ENCODE measurements around the gene C3orf22. TPM values are rescaled to one million over a fixed set of nuclear protein-coding genes. Genes with fewer than 3 reads are reported as not detected.

The C3orf22 gene
- total RNA-seq, 1 donor from 2014 or later: not detected

DNA sequence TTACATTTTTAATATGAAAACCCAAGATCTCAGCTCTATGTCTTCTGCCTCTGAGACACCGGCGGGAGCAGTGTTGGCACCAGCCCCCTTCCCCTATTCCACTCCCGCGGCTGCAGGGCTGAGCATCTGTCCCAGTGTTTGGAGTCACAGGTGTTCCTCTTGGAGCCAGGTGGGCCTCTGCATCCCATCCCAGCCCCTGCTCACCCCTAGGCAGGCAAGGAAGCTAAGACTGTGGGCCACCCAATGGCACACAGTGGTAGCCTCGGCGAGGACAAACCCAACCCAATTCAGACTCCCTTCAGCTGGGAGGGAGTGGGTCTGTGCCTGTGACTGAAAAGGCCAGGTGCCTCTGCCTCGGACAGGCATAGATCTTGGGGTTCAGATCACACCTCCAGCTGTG lies 31.7 kb downstream of the C3orf22 start:
- no peak overlapping the region for H3K4me3 ChIP-seq (ENCODE audit: low read depth, low read length)
- TF ChIP-seq, protein P1, sequence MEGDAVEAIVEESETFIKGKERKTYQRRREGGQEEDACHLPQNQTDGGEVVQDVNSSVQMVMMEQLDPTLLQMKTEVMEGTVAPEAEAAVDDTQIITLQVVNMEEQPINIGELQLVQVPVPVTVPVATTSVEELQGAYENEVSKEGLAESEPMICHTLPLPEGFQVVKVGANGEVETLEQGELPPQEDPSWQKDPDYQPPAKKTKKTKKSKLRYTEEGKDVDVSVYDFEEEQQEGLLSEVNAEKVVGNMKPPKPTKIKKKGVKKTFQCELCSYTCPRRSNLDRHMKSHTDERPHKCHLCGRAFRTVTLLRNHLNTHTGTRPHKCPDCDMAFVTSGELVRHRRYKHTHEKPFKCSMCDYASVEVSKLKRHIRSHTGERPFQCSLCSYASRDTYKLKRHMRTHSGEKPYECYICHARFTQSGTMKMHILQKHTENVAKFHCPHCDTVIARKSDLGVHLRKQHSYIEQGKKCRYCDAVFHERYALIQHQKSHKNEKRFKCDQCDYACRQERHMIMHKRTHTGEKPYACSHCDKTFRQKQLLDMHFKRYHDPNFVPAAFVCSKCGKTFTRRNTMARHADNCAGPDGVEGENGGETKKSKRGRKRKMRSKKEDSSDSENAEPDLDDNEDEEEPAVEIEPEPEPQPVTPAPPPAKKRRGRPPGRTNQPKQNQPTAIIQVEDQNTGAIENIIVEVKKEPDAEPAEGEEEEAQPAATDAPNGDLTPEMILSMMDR (conservative IDR thresholded peaks at IDR 0.05; ENCODE audit: low read depth, low read length): no peak
- DNase-seq (ENCODE audit: low read depth): no peak

DNA sequence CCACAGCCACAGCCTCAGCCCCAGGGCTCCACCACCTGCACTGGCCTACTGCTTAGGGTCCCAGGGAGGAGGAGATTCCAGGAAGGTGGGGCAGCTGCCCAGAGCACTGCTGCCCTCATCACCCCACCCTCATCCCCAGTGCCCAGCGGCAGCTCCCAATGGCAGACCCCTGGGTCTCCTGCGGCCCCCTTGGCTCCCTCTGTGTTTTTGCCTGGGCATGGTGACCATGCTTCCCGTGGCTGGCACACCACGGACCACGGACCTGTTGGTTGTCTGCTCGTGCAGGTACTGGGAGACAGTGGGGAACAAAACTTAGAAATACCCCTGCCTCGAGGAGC lies 32.1 kb downstream of the C3orf22 start:
- no peak for DNase-seq (ENCODE audit: low read depth)
- H3K4me3 ChIP-seq (ENCODE audit: low read depth, low read length): no peak overlapping the region
- TF ChIP-seq, protein P1 (conservative IDR thresholded peaks at IDR 0.05; ENCODE audit: low read depth, low read length): no peak

DNA sequence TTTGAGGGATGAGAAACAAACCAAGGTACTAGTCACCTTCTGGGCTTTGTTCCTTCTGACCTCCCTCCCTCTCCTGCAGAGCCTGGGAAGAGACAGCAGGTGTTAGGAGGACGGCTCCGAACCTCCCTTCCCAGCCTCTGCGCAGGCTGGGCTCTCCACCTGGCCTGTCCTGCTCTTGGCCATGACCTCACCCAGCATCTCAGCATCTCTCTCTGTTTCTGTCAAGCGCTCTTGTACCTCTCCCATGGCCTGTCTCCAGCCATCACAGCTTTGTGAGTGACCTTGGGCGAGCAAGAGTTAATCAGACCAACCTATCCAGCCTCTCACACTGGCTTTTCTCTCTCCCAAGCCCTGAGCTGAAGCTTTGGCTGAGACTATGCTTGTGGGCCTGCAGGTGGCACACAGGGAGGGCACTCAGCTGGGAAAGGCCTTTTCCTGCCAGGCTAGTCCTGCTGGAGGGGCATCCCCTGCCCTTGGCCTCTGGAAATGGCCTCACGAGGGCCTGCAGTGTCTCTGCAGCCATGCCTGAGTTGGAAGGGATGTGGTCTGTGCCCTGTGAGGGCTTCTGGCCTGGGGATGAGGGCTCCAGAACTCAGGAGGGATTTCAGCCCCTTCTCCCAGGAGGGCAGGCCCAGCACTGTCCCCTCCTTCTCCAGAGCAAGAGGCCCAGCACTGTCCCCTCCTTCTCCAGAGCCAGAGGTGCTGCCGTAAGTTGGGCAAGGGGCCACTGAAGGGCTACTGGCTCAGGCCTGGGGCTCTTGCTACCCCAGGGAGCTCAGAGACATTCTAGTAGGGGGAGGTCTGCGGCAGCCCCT lies 32.7 kb downstream of the C3orf22 start:
- TF ChIP-seq, protein P1 (conservative IDR thresholded peaks at IDR 0.05; ENCODE audit: low read depth, low read length): peak; percentile 25
- no peak overlapping the region for H3K4me3 ChIP-seq (ENCODE audit: low read depth, low read length)
- no peak for DNase-seq (ENCODE audit: low read depth)

DNA sequence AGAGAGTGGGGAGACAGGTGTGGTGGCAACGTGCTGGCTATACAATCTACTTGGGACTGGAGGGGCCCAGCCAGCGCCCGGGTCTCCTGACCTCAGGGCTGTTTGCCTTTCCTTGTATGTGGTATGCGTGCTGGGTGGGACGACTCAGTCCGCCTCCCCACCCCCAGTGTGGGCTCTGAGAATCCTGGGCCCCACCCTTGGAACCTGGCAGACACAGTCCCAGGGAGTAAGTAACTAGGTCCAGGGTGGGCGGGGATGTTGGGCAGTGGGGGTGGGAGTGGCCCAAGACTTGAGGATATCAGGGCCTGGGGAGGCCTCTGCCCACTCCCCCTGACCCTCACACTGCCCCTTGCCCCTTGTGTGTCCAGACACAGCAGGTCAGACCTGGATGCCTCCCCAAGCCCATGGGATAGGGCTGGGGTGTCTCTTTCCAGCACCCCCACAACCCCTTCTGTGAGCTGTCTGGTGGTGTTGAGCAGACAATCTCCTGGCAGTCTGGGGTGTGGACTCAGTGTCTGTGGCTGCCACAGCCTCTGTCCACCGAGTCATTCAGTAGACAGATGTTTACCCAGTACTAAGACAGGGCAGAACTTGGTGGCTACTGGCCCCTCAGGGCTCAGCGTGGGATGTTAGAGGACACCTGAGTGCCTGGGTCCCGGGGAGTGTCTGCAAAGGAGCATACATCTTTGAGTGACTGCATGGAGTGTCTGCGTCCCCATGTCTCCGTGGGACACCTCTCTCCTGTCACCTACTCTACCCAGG lies 33.5 kb downstream of the C3orf22 start:
- TF ChIP-seq, protein P1 (conservative IDR thresholded peaks at IDR 0.05; ENCODE audit: low read depth, low read length): no peak
- no peak overlapping the region for H3K4me3 ChIP-seq (ENCODE audit: low read depth, low read length)
- DNase-seq (ENCODE audit: low read depth): no peak

DNA sequence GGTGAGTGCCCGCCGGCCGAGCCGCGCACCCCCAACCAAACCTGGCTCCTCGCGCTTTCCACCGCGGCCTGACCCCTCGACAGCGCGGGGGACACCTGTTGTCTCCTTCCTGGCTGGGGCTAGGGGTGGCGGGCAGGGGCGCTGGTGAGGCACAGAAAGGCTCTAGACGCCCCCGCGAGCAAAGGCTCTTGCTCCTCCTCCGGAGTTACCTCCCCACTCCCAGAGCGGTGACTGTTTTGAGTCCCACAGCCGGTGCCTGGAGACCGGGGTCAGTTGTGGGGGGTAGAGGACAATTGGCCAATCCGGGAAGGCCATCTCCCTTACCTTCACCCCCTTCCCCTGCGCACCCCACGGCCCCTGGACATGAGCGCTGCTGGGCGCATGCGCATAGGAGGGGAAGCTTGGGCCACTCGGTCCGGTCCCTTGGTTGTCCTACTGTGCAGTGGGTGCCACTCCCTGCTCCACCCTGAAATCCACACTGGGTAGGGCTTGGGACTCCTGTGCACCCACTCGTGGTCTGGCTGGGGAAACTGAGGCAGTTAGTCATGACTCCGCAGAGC lies 34.2 kb downstream of the C3orf22 start:
- TF ChIP-seq, protein P1 (conservative IDR thresholded peaks at IDR 0.05; ENCODE audit: low read depth, low read length): no peak
- peak overlapping the region; percentile 47 for H3K4me3 ChIP-seq (ENCODE audit: low read depth, low read length)
- DNase-seq (ENCODE audit: low read depth): no peak

DNA sequence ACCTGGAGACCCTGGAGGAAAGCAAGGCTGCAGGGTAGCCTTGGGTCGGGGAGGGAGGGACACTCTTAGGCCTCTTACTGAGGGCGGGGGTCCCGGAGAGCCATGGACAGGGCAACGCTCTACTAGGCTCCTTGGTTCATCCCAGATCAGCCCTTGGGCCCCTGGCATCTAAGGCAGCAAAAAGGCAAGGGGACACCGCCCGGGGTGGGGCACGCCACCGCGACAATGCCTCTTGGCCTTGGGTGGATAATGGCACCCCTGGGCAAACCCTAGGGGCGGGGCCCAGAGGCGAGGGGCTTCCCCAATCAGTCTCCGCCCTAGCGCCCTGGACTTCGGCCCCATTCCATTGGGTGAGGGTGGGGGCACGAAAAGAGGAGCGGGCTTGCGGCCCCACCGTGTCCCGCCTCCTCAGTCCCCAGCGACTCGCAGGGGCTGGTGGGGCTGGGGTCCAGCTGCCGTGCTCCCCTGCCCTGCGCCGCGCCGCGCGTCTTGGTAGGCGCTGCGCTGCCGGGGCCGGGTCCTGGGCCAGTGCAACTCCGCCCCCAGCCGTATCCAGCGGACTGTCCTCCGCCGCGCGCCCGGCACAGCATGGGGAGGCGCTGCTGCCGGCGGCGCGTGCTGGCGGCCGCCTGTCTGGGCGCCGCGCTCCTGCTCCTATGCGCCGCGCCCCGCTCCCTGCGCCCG lies 34.8 kb downstream of the C3orf22 start, which contains the start of gene CHST13:
Gene CHST13, plus strand, starts transcription at position 411 of the 684 bp plus-strand sequence. Its CDS starts 178 bp downstream, at position 589.
- H3K4me3 ChIP-seq (ENCODE audit: low read depth, low read length): peak within 1 kb of the TSS; percentile 47
- TF ChIP-seq, protein P1 (conservative IDR thresholded peaks at IDR 0.05; ENCODE audit: low read depth, low read length): no peak
- DNase-seq (ENCODE audit: low read depth): no peak

All from epithelial cell of proximal tubule (primary cell).